GM18907 (cell line): ENCODE results near the gene GLCE.

Experiments
- ATAC-seq: cut with Tn5 transposase; IDR thresholded peaks from one replicate; pipeline ENCODE4 v1.9.1; 2021; ENCODE audit warnings: mild to moderate bottlenecking, moderate library complexity; ENCODE audit not compliant: unreplicated experiment

The GLCE gene

DNA sequence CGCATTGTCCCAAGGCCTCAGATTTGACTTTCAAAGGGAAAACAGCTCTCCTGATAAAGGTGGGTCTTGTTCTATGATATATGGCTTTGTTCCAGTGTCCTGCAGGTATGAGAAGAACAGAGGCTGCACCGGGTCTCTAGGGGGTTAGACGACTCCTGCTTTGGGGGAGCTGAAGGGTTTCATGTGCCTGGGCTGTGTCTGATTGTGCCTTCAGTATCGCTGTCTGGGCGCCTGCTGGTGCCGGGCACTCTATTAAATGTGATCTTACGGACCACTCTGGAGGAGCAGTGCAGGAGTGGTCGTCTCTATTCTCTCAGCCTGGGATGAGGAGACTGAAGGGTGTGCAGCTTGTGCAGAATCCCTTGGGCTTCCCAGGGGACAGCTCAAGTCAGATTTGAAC lies 154.3 kb downstream of the GLCE start:
- ATAC-seq = no peak

DNA sequence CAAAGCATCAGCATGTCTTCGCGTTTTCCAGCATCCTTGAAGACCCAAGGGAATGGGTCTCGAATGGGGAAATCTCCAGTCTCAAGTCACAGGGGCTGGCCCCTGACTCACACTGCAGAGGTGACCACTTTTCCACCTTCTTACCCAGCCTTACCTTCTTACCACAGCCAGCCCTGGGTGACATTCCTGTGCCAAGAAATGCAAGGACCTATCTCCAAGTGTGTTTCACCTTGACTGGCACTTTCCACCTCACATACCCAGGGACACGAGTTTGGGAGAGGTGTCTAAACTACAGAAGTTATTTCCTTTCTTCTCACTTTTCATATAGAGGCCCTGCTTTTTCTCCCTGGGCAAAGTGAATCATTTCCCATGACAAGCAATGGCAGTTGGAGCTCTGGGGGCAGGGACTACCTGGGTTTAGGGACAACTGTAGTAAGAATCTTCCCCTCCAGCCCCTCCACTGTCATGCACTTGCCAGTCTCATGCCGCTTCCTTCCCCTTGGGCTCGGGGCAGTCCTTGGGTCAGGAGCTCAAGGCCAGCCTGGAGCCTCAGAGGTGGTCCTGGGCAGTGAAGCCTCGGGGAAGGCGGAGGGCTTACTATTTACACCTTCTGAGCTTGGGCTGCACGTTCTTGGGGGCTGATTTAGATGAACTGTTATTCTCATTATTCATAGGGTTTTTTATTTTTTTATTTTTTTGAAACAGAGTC lies 155.1 kb downstream of the GLCE start:
- no peak for ATAC-seq

DNA sequence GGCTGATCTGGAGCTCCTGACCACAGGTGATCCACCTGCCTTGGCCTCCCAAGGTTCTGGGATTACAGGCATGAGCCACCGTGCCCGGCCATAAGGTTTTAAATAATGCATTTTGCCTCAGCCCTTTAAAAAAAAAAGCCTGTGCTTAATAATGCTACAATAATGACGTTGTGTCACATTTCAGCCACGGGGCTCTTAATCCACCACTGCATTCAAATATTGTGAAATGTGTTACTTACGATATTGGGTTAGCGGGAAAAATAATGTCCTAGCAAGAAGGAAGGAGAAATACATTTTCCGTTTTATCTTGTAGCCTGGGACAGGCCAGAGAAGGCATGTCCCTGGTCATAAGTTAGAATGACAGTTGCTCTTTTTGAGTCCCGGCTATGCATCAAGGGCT lies 155.9 kb downstream of the GLCE start:
- no peak for ATAC-seq

DNA sequence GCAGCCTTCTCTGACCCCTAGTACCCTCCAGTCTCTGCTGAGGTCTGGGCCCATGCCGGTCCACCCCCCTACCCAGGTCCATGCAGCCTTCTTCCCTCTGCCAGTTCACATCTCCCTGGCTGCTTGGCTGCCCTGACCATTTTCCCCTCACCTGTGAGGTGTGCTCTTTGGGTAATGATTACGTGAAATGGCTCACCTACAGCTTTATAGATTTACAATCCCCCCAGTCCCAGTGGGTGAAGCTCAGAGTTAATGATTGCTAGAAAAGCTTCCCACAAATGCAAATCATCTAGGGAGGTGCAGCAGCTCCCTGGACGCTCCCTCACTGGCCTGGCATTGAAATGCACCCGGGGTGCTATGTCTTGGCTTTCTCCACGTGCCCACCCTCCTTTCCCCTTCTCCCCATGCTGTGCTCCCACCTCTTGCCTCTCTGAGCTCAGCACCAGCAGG lies 157.0 kb downstream of the GLCE start:
- ATAC-seq = no peak

DNA sequence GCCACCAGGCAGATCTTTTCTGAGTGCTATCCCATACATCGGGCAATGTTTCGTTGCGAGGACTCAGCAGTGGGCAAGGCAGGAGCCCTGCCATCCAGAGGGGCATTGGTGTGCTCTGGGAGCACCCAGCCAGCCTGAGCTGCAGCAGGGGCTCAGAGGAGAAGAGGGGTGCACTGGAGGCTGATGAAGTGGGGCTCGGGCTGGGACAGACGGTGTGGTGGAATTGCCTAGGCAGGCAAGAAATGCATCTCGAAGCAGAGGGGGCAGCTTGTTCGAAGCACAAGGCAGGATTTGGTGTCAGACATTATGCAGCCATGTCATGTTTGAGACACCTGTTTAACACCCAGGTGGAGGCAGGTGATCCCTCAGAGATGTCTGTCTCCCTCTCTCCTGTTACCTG lies 157.6 kb downstream of the GLCE start:
- ATAC-seq = no peak

DNA sequence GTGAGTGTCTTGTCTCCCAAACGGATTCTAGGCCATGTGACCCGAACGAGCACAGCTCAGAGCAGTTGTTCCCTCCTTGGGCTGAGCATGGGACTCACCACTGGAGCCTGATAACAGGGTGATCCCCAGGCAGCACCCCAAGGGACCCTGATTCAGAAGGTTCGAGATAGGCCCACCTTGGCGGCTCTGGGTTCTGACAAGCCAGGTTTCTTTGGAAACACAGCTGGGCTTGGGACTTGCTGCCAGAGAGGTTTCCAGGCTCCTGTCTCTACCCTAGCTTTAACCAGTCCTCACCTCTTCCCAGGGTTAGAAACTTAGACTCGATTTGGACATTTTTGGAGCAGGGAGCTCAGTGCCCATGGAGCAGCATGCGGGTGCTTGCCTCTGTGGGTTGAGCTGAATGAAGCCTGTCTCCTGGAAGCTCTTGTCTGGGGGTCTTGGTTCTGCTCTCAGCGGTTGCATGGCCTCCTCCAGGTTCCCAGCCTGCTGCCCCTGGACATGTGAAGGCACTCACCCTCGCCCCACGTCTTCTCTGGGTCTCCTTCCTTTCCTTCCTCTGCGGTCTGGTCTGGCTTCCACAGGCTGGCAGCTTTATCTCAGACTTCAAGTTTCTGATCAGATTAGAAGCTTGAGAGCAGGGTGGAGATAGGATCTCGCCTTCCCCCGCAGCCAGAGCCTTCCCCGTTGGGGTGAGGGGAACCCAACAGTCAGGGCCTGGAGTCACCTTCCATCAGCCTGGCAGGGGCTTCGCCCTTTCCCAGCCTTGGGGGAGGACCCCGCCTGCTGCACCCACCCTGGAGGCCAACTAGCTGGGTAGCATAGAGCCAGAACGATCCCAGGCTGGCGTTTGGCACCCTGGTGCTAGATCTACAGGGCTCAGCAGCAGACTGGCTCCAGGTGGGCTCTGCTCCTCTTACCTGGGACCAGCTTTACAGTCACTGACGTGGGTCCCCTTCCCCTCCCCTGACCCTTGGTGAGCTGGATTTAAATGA lies 159.2 kb downstream of the GLCE start:
- ATAC-seq = no peak

DNA sequence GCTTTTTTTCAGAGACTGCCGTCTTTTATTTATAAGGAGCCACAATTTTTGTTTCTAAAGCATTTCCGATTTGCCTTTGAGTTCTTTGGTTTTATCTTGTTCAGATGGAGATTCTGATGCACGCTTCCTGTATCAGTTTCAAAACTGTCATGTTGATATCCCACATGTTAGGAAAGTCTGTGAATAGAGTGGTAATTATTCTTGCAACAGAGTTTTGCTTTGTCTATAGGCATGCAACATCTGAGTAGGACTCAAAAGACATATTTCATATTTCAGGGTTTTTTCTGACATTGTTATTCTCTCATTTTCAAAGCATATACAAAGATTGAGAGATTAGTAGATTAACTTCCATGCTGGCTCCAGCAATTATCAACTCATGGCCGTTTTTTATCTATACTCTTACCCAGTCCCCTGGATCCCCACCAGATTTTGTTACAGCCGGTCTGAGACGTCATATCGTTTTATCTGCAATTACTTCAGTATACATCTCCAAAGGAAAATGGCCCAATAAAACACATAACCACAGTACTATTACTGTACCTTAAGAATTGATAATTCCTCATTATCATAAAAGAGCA lies 160.6 kb downstream of the GLCE start:
- no peak for ATAC-seq
